Astrocyte (in vitro differentiated cells and primary cell): Measurements from ENCODE around the gene VAMP8. TPM values are rescaled to one million over a fixed set of nuclear protein-coding genes. Genes with fewer than 3 reads are reported as not detected.
A peak's percentile ranks its signal among the peaks of the same experiment; 100 is the strongest.

Experiments used
- DNase-seq: peaks from one replicate; pipeline ENCODE4 v3.0.0-alpha.2; 2010; ENCODE audit warnings: low read depth
- FAIRE-seq: peaks from 2 replicates; lab custom pipeline; 2011; peaks lifted over from hg19 to GRCh38; lab: Jason Lieb, UNC
- H2AFZ ChIP-seq: 2 replicates; pipeline ENCODE4 v1.6.0; 2012; ENCODE audit warnings: low read depth, low read length, inconsistent platforms
- H3K27ac ChIP-seq: 2 replicates; pipeline ENCODE4 v1.5.1; 2011; ENCODE audit warnings: low read depth, low read length, inconsistent platforms
- H3K27me3 ChIP-seq: 2 replicates; pipeline ENCODE4 v1.6.0; 2011; ENCODE audit warnings: low read length, inconsistent platforms; ENCODE audit not compliant: insufficient read depth
- H3K36me3 ChIP-seq: 2 replicates; pipeline ENCODE4 v1.5.1; 2011; ENCODE audit warnings: low read length, inconsistent platforms; ENCODE audit not compliant: insufficient read depth
- H3K4me1 ChIP-seq: 2 replicates; pipeline ENCODE4 v1.5.1; 2011; ENCODE audit warnings: low read length, inconsistent platforms; ENCODE audit not compliant: insufficient read depth
- H3K4me2 ChIP-seq: 2 replicates; pipeline ENCODE4 v1.6.0; 2012; ENCODE audit warnings: low read length, inconsistent platforms
- H3K4me3 ChIP-seq: 2 replicates; pipeline ENCODE4 v1.5.1; 2011; ENCODE audit warnings: low read depth, mild to moderate bottlenecking, low read length, inconsistent platforms; ENCODE audit not compliant: insufficient read depth
- H3K79me2 ChIP-seq: 2 replicates; pipeline ENCODE4 v1.6.0; 2012; ENCODE audit warnings: mild to moderate bottlenecking, low read length, inconsistent platforms; ENCODE audit not compliant: insufficient read depth
- H3K9ac ChIP-seq: 2 replicates; pipeline ENCODE4 v1.6.0; 2012; ENCODE audit warnings: mild to moderate bottlenecking, low read length, inconsistent platforms
- H3K9me3 ChIP-seq: 2 replicates; pipeline ENCODE4 v1.5.1; 2012; ENCODE audit warnings: low read depth, mild to moderate bottlenecking, low read length, inconsistent platforms; ENCODE audit not compliant: insufficient read depth
- H4K20me1 ChIP-seq: 2 replicates; pipeline ENCODE4 v1.6.0; 2012; ENCODE audit warnings: low read length, inconsistent platforms; ENCODE audit not compliant: insufficient read depth
- H3K27ac Mint-ChIP-seq: one replicate; pipeline ENCODE4 v1.8.0; 2021; ENCODE audit warnings: mild to moderate bottlenecking, mixed read lengths; ENCODE audit not compliant: unreplicated experiment
- H3K27me3 Mint-ChIP-seq: one replicate; pipeline ENCODE4 v1.8.0; 2021; ENCODE audit warnings: low read depth, mixed read lengths; ENCODE audit not compliant: unreplicated experiment
- H3K36me3 Mint-ChIP-seq: one replicate; pipeline ENCODE4 v1.8.0; 2021; ENCODE audit warnings: low read depth, mixed read lengths; ENCODE audit not compliant: unreplicated experiment
- H3K4me1 Mint-ChIP-seq: one replicate; pipeline ENCODE4 v1.8.0; 2021; ENCODE audit warnings: low read depth, mixed read lengths; ENCODE audit not compliant: unreplicated experiment
- H3K4me3 Mint-ChIP-seq: one replicate; pipeline ENCODE4 v1.8.0; 2021; ENCODE audit warnings: mild to moderate bottlenecking, moderate library complexity, mixed read lengths; ENCODE audit not compliant: unreplicated experiment
- H3K9me3 Mint-ChIP-seq: one replicate; pipeline ENCODE4 v1.8.0; 2021; ENCODE audit warnings: mild to moderate bottlenecking, mixed read lengths; ENCODE audit not compliant: unreplicated experiment
- CTCF ChIP-seq: IDR thresholded peaks from 2 replicates; pipeline ENCODE4 v1.5.1; 2011; ENCODE audit warnings: low read depth, mild to moderate bottlenecking, inconsistent platforms, low read length, moderate library complexity; ENCODE audit not compliant: insufficient read depth
- EZH2 ChIP-seq: IDR thresholded peaks from 2 replicates; pipeline ENCODE4 v1.6.1; 2012; ENCODE audit warnings: mild to moderate bottlenecking, low read length, inconsistent platforms; ENCODE audit not compliant: insufficient read depth
- total RNA-seq: library from RNA; stranded (reverse); gene quantifications from 2 replicates; pipeline ENCODE4 v1.2.1, GENCODE V29; 2021

The VAMP8 gene
- total RNA-seq, 1 donor from 2014 or later, result 35.3 TPM

- H3K27ac Mint-ChIP-seq, result peak overlapping the region; percentile 37
Observed at GRCh38 chr2:85588645-85589044, 11.3 kb downstream of the VAMP8 start.

GRCh38 chr2:85589181-85589580, 11.8 kb downstream of the VAMP8 start:
- TF ChIP-seq CTCF, result no peak
- TF ChIP-seq EZH2, result no peak
- no peak overlapping the region for H2AFZ ChIP-seq
- H3K4me1 ChIP-seq, result peaks cover 35% of the 10 kb centered on the region
- no peaks in the 10 kb centered on the region for H3K27me3 ChIP-seq
- no peak overlapping the region for H3K4me3 ChIP-seq
- Mint-ChIP-seq H3K27ac (no peak overlapping the region), H3K4me1 (peaks cover 53% of the 10 kb centered on the region), H3K27me3 (no peaks in the 10 kb centered on the region), H3K4me3 (no peak overlapping the region), H3K9me3 (peaks cover 3% of the 10 kb centered on the region), H3K36me3 (peaks cover 1% of the 10 kb centered on the region)
- H3K4me2 ChIP-seq, result no peak overlapping the region
- no peak for DNase-seq
- H3K27ac ChIP-seq, result no peak overlapping the region
- FAIRE-seq, result no peak
- H3K79me2 ChIP-seq, result peaks cover 6% of the 10 kb centered on the region
- no peaks in the 10 kb centered on the region for H3K36me3 ChIP-seq
- no peaks in the 10 kb centered on the region for H3K9me3 ChIP-seq
- no peaks in the 10 kb centered on the region for H4K20me1 ChIP-seq
- H3K9ac ChIP-seq, result no peak overlapping the region

More at GRCh38 chr2:85588645-85589044, 11.3 kb downstream of the VAMP8 start:
- Histone ChIP-seq H3K4me2 (no peak overlapping the region), H3K9ac (no peak overlapping the region), H3K36me3 (no peaks in the 10 kb centered on the region), H3K79me2 (peaks cover 6% of the 10 kb centered on the region), H3K4me3 (no peak overlapping the region), H3K4me1 (peaks cover 38% of the 10 kb centered on the region), H3K9me3 (no peaks in the 10 kb centered on the region), H2AFZ (no peak overlapping the region), H3K27me3 (no peaks in the 10 kb centered on the region), H4K20me1 (no peaks in the 10 kb centered on the region), H3K27ac (no peak overlapping the region)
- DNase-seq (no peak), FAIRE-seq (no peak)
- H3K9me3 Mint-ChIP-seq, result peaks cover 3% of the 10 kb centered on the region
- H3K27me3 Mint-ChIP-seq, result no peaks in the 10 kb centered on the region
- peaks cover 55% of the 10 kb centered on the region for H3K4me1 Mint-ChIP-seq
- no peak for TF ChIP-seq EZH2
- TF ChIP-seq CTCF, result no peak
- H3K4me3 Mint-ChIP-seq, result no peak overlapping the region
- H3K36me3 Mint-ChIP-seq, result peaks cover 2% of the 10 kb centered on the region

DNA sequence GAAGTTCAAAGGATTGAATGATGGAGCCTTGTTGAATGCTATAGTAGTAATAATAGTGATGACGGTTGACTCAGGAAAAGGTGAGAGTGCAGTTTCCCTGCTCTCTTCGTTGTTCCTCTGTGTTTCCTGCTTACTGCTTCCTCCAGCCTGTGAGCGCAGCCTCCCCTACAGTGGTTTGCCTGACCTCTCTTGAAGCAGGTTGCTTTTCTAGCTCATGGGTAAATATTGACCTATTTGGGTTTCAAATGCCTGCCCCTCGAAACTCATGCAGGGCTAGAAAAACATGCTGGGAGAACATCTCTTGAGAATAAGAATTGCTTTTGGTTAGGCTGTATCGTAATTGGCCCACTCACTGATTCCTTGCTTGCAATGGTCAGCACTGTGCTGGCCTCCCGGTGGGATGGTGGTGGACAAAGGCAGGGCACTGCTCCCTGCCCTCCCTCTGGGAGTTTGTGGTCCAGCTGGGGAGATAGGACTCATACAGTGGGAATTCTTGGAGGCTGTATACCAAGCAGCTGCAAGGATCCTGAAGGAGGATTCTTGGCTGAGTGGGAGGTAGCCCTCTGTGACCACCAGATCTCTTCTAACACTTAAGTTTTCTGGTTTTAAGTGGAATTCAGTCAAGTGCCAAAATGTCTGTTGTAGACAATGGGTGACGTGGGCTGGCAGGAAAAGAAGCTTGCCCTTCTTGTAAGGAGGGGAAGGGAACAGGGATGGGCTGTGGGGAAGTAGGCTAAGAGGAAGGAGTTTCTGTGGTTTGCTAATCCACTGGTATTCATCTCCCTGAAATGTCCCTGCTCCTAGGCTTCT, 12.8 kb downstream of the VAMP8 start:
- Histone ChIP-seq H3K27ac (peak overlapping the region; percentile 86), H3K4me2 (peak overlapping the region; percentile 75), H3K9ac (peak overlapping the region; percentile 69), H2AFZ (no peak overlapping the region), H3K9me3 (no peaks in the 10 kb centered on the region), H3K4me3 (no peak overlapping the region), H3K79me2 (peaks cover 4% of the 10 kb centered on the region), H3K36me3 (no peaks in the 10 kb centered on the region), H4K20me1 (no peaks in the 10 kb centered on the region), H3K4me1 (peaks cover 34% of the 10 kb centered on the region), H3K27me3 (no peaks in the 10 kb centered on the region)
- DNase-seq (peak; percentile 100), FAIRE-seq (peak; percentile 26)
- Mint-ChIP-seq H3K36me3 (peaks cover 1% of the 10 kb centered on the region), H3K27ac (peak overlapping the region; percentile 83), H3K27me3 (no peaks in the 10 kb centered on the region), H3K4me3 (peak overlapping the region; percentile 66), H3K4me1 (peaks cover 55% of the 10 kb centered on the region), H3K9me3 (peaks cover 3% of the 10 kb centered on the region)
- TF ChIP-seq CTCF (no peak), EZH2 (no peak)
